GM10248 (cell line): ENCODE measurements around the gene TTC34.

Source experiments
- CTCF ChIA-PET: fragments of 300-600 bp; sonication (Branson Sonifier 250); formaldehyde crosslinking; extraction: SDS; loops from one replicate; lab custom pipeline; 2021; ENCODE audit warnings: antibody characterized with exemption; lab: Yijun Ruan, JAX
- POLR2A ChIA-PET: fragments of 350-650 bp; sonication (Branson Sonifier 250); formaldehyde crosslinking; extraction: SDS; loops from one replicate; lab custom pipeline; 2020; ENCODE audit warnings: antibody characterized with exemption; lab: Yijun Ruan, JAX
- DNase-seq: peaks from one replicate; pipeline ENCODE4 v3.0.0; 2012; ENCODE audit errors: extremely low spot score
- TF ChIP-seq, protein P1 (sequence below): IDR thresholded peaks from 2 replicates; pipeline ENCODE4 v1.5.1; 2012; ENCODE audit warnings: mild to moderate bottlenecking, low read depth; ENCODE audit errors: extremely low read depth, missing control alignments, control extremely low read depth

Gene TTC34

DNA sequence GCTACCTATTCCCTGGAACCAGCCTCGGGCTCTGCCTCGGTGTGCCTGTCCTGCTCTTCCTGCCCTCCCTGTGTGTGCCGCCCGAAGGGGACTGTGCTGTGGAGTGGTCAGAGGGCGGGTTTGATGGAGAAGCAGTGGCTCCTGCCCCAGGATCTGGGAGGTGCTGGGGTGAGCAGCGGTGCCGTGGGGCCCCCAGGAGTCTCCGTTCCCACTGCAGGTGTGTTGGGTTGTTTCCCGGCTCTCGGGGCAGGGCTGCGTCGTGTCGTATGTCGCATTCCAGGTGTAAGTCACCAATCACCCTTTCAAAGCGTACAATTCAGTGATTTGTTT is 32.6 kb upstream of the TTC34 start:
- POLR2A ChIA-PET = no interaction called here
- TF ChIP-seq, protein P1, sequence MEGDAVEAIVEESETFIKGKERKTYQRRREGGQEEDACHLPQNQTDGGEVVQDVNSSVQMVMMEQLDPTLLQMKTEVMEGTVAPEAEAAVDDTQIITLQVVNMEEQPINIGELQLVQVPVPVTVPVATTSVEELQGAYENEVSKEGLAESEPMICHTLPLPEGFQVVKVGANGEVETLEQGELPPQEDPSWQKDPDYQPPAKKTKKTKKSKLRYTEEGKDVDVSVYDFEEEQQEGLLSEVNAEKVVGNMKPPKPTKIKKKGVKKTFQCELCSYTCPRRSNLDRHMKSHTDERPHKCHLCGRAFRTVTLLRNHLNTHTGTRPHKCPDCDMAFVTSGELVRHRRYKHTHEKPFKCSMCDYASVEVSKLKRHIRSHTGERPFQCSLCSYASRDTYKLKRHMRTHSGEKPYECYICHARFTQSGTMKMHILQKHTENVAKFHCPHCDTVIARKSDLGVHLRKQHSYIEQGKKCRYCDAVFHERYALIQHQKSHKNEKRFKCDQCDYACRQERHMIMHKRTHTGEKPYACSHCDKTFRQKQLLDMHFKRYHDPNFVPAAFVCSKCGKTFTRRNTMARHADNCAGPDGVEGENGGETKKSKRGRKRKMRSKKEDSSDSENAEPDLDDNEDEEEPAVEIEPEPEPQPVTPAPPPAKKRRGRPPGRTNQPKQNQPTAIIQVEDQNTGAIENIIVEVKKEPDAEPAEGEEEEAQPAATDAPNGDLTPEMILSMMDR = no peak
- CTCF ChIA-PET = no interaction called here
- no peak for DNase-seq

DNA sequence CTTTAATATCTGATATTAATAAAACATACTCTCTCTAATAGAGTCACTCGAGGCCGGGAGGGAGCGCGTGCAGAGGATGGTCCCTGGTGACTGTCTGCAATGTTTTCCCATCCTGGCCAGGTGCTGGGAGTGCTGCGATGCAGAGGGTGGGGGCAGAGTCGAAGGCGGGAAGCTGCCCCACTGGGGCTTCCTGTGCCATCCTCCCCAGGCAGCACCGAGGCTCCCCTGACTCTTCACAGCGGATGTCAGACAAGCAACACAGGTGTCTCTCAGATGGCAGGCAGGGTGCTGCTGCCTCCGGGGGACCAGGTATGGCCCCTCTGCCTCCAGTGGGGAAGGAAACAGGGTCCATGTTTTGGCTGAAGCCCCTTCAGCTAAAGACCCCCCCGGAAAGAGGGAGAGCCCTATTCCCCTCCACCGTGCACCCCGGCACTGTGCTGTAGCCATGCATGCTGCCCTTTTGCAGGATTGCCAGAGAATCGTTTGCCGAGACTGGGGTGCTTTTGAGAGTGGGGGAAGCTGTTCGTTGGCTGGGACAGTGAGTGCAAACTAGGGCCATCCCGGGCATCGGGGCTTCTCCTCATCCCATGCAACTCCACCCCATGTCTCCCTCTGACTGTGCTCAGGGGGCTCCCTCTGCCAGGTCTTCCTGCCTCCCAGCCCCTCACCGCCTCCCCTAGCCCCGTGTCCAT is 32.1 kb upstream of the TTC34 start:
- DNase-seq = no peak
- POLR2A ChIA-PET = no interaction called here
- CTCF ChIA-PET = no interaction called here
- TF ChIP-seq, protein P1 = no peak

DNA sequence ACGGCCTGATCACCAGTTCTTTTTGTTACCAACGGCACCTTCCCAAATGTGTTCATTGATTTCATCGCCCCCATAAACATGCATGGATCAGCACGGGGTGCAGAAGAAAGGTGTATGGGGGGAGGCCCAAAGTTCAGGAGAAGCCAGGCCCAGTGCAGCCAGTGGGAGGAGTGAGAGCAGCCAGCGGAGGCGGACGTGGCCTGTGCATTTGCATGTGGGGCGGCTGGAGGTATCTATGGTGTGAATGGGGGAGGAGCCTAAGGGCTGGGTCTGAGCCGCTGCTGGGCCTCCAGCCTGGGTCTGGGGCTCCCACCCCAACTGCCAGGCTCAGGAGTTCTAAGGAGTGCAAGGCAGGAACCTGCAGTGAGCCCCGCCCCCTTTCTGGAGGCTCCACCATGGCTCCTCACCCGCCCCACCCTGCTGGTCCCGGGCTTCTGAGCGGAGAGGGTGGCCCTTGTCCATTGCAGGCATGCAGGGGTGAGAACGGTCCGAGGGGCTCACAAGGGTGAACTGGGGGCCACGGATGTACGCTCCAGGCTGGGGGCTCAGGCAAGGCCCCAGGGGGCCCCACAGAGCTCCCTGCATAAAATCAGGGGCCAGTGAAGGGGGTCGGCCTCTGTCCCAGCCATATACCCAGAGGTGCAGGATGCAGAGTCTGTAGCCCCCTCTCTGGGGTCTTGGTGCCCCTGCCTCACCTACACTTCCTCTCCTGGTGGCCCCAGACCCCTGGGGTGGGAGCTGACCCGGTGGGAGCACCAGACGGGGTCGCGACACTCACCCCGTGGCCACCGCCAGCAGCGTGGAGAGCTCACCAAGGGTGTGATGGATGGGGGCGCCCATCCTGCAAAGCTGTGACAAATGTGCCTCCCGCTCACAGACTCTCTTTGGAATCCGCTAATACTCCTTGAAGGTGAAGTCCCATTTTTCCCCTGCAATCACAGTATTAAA is 31.3 kb upstream of the TTC34 start:
- TF ChIP-seq, protein P1 = no peak
- DNase-seq = no peak
- ChIA-PET POLR2A (no interaction called here), CTCF (no interaction called here)

DNA sequence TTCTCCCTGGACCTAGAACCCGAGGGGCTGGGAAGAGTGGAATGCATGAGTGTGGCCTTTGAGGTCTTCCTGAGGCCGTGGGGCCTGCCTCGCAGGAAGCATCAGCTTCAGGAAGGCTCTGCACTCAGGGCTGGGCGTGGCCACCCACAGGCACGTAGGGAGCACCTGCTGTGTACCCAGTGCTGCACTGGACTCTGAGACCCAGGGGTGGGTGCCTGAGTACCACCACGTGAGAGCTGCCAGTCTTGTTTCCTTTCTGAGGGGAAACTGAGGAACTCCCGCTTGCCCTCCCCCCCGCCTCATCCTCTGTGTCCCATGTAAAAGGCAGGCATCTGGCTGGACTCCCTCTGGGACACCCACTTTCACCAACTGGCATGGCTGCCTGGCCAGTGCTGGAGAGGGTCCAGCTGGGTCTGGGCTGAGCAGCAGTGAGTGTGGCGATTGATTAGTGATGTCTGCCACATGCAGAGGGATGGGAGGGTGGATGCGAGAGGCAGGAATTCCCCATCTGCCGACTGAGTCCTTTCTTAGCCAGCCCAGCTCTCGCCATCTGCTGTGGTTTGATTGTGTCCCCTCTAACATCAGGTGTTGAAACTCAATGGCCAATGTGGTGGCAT is 30.2 kb upstream of the TTC34 start:
- CTCF ChIA-PET = no interaction called here
- POLR2A ChIA-PET = no interaction called here
- TF ChIP-seq, protein P1 = no peak
- no peak for DNase-seq

DNA sequence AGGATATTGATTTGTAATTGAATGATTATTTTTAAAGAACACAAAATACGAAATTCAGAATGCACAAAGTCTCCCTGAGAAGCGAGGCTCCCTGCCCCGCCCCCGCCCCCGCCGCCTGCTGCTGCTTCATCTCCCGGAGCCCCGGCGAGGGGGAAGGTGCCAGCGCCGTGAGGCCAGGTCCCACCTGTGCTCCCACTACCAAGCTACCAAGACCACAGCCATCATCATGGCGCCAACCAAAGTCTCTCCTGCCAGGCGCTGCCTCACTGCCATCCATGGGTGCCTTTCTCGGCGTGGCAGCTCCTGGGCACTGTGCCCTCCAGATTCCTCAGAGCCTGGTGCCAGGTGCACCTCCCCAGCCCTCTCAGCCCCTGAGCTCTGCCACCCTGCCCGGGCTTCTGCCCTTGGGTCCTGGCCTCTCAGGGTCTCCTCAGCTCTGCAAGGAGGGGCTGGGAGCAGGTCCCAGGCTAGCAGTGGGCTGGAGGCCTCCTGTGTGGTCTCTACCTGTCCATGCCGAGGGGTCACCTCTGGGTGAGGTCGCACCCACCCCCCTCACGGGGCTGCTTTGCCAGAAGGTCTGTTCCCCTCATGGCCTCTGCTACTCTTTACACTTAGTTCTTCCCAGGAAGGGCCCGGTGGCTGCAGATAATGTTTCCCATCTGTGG is 29.4 kb upstream of the TTC34 start:
- ChIA-PET CTCF (no interaction called here), POLR2A (no interaction called here)
- no peak for DNase-seq
- TF ChIP-seq, protein P1 = no peak

DNA sequence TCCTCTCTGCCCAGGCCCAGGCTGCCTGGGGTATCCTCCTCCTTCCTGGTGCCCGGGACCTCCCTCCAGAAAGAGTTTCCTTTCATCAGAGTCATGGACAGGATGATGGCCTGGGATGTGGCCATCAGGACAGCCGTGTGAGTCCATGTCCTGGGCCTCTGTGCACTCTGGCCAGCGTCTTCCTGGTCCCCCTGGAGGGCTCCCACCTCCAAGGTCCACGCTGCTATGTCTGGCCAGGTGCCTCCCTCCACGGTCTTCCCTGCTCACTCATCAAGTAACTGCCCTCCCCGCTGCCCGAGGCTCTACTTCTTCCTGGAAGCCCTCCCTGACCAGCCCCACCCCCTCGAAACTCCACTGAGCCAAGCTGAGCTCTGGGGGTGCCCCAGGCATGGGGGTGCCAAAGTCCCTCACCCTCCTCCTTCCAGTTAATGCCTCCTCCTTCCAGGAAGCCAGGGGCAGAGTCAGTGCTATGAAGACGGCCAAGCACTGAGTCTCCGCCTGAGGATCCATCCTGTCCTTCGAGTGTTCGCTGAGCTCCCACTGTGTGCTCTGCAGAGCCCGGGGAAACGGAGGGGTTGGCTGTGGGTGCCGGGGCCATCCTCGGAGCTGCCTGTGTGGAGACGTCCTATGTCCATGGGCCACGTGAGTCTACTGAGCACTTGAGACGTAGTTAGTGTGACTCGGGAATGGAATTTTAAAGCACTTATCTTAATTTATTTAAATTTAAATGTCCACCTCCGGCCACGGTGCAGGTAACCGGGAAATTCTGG is 28.5 kb upstream of the TTC34 start:
- ChIA-PET POLR2A (no interaction called here), CTCF (no interaction called here)
- TF ChIP-seq, protein P1 = no peak
- DNase-seq = no peak
